Central memory CD8-positive, alpha-beta T cell (primary cell): ENCODE results near the gene RASA3.
"Not testable (repeated sequence)": the region's sequence is repeated elsewhere in the genome, so short reads cannot be mapped to it uniquely, and the experiment has no call there.

Source experiments
- ATAC-seq: fragments of 150-1000 bp; cut with Tn5 transposase; replicated peaks from 2 replicates; pipeline ENCODE4 v1.10.0; 2022; ENCODE audit warnings: mild to moderate bottlenecking, moderate FRiP score, moderate number of reproducible peaks; ENCODE audit not compliant: poor library complexity, severe bottlenecking; ENCODE audit errors: extremely low read depth
- DNase-seq, 2 donors: peaks; one replicate each; pipeline ENCODE4 v3.0.0; 2021; ENCODE audit warnings: low spot score in 2 of 2
- H3K27ac Mint-ChIP-seq: one replicate; pipeline ENCODE4 v1.8.0; 2022; ENCODE audit warnings: low read depth, mild to moderate bottlenecking, moderate library complexity, mixed read lengths
- H3K27me3 Mint-ChIP-seq: one replicate; pipeline ENCODE4 v1.8.0; 2022; ENCODE audit warnings: mixed read lengths
- H3K36me3 Mint-ChIP-seq: one replicate; pipeline ENCODE4 v1.8.0; 2022; ENCODE audit warnings: mild to moderate bottlenecking, moderate library complexity, mixed read lengths; ENCODE audit not compliant: insufficient read depth
- H3K4me1 Mint-ChIP-seq: one replicate; pipeline ENCODE4 v1.8.0; 2022; ENCODE audit warnings: mixed read lengths
- H3K4me3 Mint-ChIP-seq: one replicate; pipeline ENCODE4 v1.8.0; 2022; ENCODE audit warnings: mild to moderate bottlenecking, moderate library complexity, mixed read lengths
- H3K9me3 Mint-ChIP-seq: one replicate; pipeline ENCODE4 v1.8.0; 2022; ENCODE audit warnings: mixed read lengths

The RASA3 gene

GRCh38 chr13:114152831-114153371, 20.5 kb upstream of the RASA3 start:
- peak overlapping the region; percentile 36 for H3K27ac Mint-ChIP-seq
- peaks cover 7% of the 10 kb centered on the region for H3K9me3 Mint-ChIP-seq
- no peak for DNase-seq
- peak overlapping the region; percentile 0 for H3K4me3 Mint-ChIP-seq
- ATAC-seq, result no peak
- no peaks in the 10 kb centered on the region for H3K27me3 Mint-ChIP-seq
- peaks cover 15% of the 10 kb centered on the region for H3K36me3 Mint-ChIP-seq
- peaks cover 73% of the 10 kb centered on the region for H3K4me1 Mint-ChIP-seq

- H3K4me3 Mint-ChIP-seq, result no peak overlapping the region
- DNase-seq, result no peak
- H3K4me1 Mint-ChIP-seq, result peaks cover 72% of the 10 kb centered on the region
- peaks cover 17% of the 10 kb centered on the region for H3K36me3 Mint-ChIP-seq
- H3K27ac Mint-ChIP-seq, result peak overlapping the region; percentile 98
- H3K9me3 Mint-ChIP-seq, result peaks cover 7% of the 10 kb centered on the region
- H3K27me3 Mint-ChIP-seq, result no peaks in the 10 kb centered on the region
- ATAC-seq, result no peak
These were observed 19.8 kb upstream of the RASA3 start for GRCh38 chr13:114152285-114152645.

- Mint-ChIP-seq H3K4me3 (peak overlapping the region; percentile 47), H3K27ac (peak overlapping the region; percentile 98), H3K9me3 (peaks cover 7% of the 10 kb centered on the region), H3K27me3 (no peaks in the 10 kb centered on the region), H3K4me1 (peaks cover 70% of the 10 kb centered on the region), H3K36me3 (peaks cover 17% of the 10 kb centered on the region)
- DNase-seq, result no peak
- ATAC-seq, result no peak
These were observed 19.3 kb upstream of the RASA3 start for GRCh38 chr13:114151565-114152284.

- peak overlapping the region; percentile 47 for H3K4me3 Mint-ChIP-seq
- H3K9me3 Mint-ChIP-seq, result peaks cover 7% of the 10 kb centered on the region
- no peak for DNase-seq
- no peak for ATAC-seq
- H3K36me3 Mint-ChIP-seq, result peaks cover 14% of the 10 kb centered on the region
- H3K4me1 Mint-ChIP-seq, result peaks cover 71% of the 10 kb centered on the region
- H3K27ac Mint-ChIP-seq, result peak overlapping the region; percentile 98
- H3K27me3 Mint-ChIP-seq, result no peaks in the 10 kb centered on the region
These were observed 18.6 kb upstream of the RASA3 start for GRCh38 chr13:114151031-114151430.

DNA sequence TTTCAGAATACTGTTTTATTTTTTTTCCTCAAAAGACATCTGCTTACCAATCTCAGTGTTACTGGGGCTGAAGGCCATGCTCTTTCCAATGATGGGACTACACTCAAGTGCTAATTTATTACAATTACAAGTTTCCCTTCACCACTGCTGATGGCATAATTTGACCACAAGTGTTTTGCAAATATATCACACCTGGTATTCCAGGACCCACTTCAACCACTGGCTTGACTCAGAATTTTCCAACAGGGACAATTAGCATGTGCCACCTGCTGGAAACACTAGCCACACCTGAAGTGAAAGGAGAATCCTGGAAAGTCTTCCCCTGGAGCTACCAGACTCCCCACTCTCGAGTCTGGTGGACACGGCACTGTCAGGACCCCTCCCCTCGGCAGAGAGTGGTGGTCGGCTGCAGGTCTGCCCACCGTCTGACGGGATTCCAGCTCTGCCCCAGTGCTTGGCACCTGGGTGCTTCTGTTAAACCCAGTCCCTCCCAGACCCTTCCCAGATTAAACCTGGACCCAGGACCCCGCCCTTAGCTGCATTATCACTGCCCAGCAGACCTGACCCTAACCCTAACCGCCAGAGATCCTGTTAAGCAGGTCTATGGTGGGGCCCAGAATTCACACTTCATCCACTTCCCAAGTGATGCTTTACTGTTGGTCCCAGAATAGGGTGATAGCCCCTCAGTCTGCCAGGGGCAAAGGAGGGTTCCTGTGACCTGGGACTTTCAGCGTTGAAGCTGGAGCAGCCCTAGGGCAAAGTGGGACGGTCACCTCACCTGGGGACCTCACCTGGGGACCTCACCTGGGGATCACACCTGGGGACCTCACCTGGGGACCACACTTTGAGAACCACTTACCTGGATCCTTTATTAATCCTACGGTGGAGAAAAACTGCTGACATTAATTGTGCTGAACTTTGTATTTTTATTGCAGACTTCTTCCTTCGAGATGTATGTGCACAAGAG, 17.6 kb upstream of the RASA3 start:
- Mint-ChIP-seq H3K4me3 (peak overlapping the region; percentile 79), H3K9me3 (peaks cover 7% of the 10 kb centered on the region), H3K36me3 (peaks cover 14% of the 10 kb centered on the region), H3K27ac (peak overlapping the region; percentile 98), H3K4me1 (peaks cover 80% of the 10 kb centered on the region), H3K27me3 (no peaks in the 10 kb centered on the region)
- ATAC-seq (no peak), DNase-seq (no peak)

DNA sequence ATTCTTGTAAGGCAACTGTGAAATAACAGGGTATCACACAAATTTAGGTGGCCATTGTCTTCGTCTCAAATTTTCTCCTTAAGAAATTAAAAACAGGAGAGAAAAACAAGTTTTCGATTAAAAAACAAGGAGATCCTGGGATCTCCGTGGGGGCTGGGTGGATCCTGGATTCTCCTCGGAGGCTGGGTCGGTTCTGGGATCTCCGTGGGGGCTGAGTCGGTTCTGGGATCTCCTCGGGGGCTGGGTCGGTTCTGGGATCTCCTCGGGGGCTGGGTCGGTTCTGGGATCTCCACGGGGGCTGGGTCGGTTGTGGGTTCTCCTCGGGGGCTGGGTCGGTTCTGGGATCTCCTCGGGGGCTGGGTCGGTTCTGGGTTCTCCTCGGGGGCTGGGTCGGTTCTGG, 16.5 kb upstream of the RASA3 start:
- DNase-seq, ATAC-seq, H3K9me3 Mint-ChIP-seq, H3K27me3 Mint-ChIP-seq: not testable (repeated sequence)
- peak overlapping the region; percentile 98 for H3K27ac Mint-ChIP-seq
- H3K36me3 Mint-ChIP-seq, result peaks cover 12% of the 10 kb centered on the region
- peak overlapping the region; percentile 79 for H3K4me3 Mint-ChIP-seq
- peaks cover 76% of the 10 kb centered on the region for H3K4me1 Mint-ChIP-seq

- peak overlapping the region; percentile 79 for H3K4me3 Mint-ChIP-seq
- peak overlapping the region; percentile 98 for H3K27ac Mint-ChIP-seq
- peaks cover 72% of the 10 kb centered on the region for H3K4me1 Mint-ChIP-seq
- no peaks in the 10 kb centered on the region for H3K27me3 Mint-ChIP-seq
- H3K36me3 Mint-ChIP-seq, result peaks cover 12% of the 10 kb centered on the region
- H3K9me3 Mint-ChIP-seq, result peaks cover 3% of the 10 kb centered on the region
- ATAC-seq (peak; percentile 94), DNase-seq (peak; percentile 66 to 90)
These were observed 16.1 kb upstream of the RASA3 start for GRCh38 chr13:114148521-114148855.

DNA sequence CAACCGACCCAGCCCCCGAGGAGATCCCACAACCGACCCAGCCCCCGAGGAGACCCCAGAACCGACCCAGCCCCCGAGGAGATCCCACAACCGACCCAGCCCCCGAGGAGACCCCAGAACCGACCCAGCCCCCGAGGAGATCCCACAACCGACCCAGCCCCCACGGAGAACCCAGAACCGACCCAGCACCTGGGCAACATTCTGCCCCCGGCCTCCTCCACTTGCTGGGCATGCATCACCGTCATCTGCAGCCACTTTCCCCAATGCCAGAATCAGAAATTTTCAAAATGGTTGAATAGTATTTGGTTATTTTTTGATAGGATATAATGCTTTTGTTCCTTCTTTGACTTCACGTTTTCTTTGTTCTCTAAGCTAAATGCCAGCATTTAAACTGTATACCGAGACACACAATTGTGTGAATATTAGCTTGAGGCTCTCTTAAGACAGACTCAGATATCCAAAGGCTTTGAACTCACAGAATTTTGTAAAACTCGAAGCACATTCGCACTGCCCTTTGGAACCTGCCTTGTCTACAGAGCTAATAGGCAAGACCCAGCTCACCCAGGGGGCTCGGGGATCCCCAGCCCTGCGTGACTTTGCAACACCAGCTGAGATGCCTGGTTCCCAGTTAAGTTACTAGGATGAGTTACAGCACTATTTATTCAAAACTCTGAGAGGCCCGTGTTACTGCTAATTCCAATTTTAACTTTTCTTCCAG, 15.5 kb upstream of the RASA3 start:
- Mint-ChIP-seq H3K4me1 (peaks cover 68% of the 10 kb centered on the region), H3K27me3 (no peaks in the 10 kb centered on the region), H3K27ac (peak overlapping the region; percentile 98), H3K9me3 (no peaks in the 10 kb centered on the region), H3K36me3 (peaks cover 12% of the 10 kb centered on the region), H3K4me3 (peak overlapping the region; percentile 79)
- ATAC-seq (peak; percentile 21), DNase-seq (no peak)

- Mint-ChIP-seq H3K9me3 (no peaks in the 10 kb centered on the region), H3K36me3 (peaks cover 12% of the 10 kb centered on the region), H3K4me1 (peaks cover 62% of the 10 kb centered on the region), H3K27me3 (no peaks in the 10 kb centered on the region), H3K4me3 (peak overlapping the region; percentile 51), H3K27ac (peak overlapping the region; percentile 98)
- ATAC-seq (no peak), DNase-seq (no peak)
These were observed 14.2 kb upstream of the RASA3 start for GRCh38 chr13:114146629-114147028.

- DNase-seq, result no peak
- H3K36me3 Mint-ChIP-seq, result peaks cover 12% of the 10 kb centered on the region
- H3K9me3 Mint-ChIP-seq, result no peaks in the 10 kb centered on the region
- peak overlapping the region; percentile 10 for H3K4me3 Mint-ChIP-seq
- no peaks in the 10 kb centered on the region for H3K27me3 Mint-ChIP-seq
- ATAC-seq, result no peak
- H3K4me1 Mint-ChIP-seq, result peaks cover 57% of the 10 kb centered on the region
- peak overlapping the region; percentile 98 for H3K27ac Mint-ChIP-seq
These were observed 13.8 kb upstream of the RASA3 start for GRCh38 chr13:114146173-114146572.

DNA sequence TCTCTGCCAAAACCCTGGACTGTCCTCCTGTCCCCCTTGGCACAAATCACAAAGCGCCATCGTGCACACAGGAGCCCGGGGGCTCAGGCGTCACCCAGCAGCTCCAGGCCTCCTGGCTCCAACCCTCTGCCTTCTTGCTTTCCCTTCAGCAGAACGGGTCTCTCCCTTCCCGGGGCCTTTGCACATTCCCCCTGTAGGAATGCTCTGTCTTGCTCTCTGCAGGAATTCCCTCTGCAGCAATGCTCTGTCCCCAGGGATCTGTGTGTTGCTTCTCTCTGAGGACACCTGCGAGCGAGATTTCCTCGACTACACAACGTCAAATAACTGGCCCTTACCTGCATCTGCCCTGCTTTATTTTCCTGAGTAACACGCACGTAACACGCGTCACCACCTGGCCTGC, 13.3 kb upstream of the RASA3 start:
- no peaks in the 10 kb centered on the region for H3K9me3 Mint-ChIP-seq
- H3K4me3 Mint-ChIP-seq, result peak overlapping the region; percentile 10
- no peak for ATAC-seq
- H3K27me3 Mint-ChIP-seq, result no peaks in the 10 kb centered on the region
- peaks cover 53% of the 10 kb centered on the region for H3K4me1 Mint-ChIP-seq
- H3K27ac Mint-ChIP-seq, result peak overlapping the region; percentile 98
- peaks cover 12% of the 10 kb centered on the region for H3K36me3 Mint-ChIP-seq
- no peak for DNase-seq

GRCh38 chr13:114145256-114145655, 12.8 kb upstream of the RASA3 start:
- Mint-ChIP-seq H3K9me3 (no peaks in the 10 kb centered on the region), H3K36me3 (peaks cover 12% of the 10 kb centered on the region), H3K27me3 (no peaks in the 10 kb centered on the region), H3K4me1 (peaks cover 49% of the 10 kb centered on the region), H3K4me3 (peak overlapping the region; percentile 30), H3K27ac (peak overlapping the region; percentile 98)
- ATAC-seq (no peak), DNase-seq (no peak)
